ENCODE data around the gene TUB. TPM values are rescaled to one million over a fixed set of nuclear protein-coding genes. Genes with fewer than 3 reads are reported as not detected.

Gene TUB
- total and polyA plus RNA-seq, 2 donors (not counting 1 experiment from before 2014, with no cell fraction given) = 0.06 to 0.10 TPM

DNA sequence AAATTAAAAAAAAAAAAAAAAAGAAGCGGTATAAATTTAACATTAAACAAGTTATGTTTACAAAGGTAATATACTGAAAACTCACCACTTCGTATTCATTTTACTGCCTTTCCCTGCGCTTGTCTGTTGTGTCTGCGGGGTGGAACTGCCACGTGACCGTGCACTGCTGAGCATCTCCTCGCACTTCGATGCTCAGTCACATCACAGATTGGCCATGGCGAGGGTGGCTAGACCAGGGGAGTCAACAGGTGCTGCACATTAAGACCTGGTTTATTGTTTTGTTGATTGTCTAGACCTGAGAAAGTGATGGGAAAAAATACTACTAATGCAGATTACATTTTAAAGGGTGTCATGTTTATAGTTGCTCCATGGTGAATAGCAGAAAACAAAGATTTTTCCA lies 22.8 kb upstream of the TUB start:
- Histone ChIP-seq H3K9me3 (ENCODE audit: control extremely low read depth in 1 of 3, control insufficient read depth in 2 of 3, insufficient read depth in 1 of 3, low read length in 2 of 3) (no peaks in the 10 kb centered on the region), H3K36me3 (replicated peaks in 1 of 2; ENCODE audit: control extremely low read depth in 1 of 2, control insufficient read depth in 1 of 2, extremely low read depth in 1 of 2, insufficient read depth in 2 of 2, low read length in 1 of 2) (no peaks in the 10 kb centered on the region), H3K79me2 (ENCODE audit: control insufficient read depth, insufficient read depth, low read length) (no peaks in the 10 kb centered on the region), H3K4me2 (replicated peaks; ENCODE audit: low read depth, low read length, poor library complexity, severe bottlenecking) (no peak overlapping the region), H4K20me1 (ENCODE audit: control insufficient read depth, insufficient read depth, low read length, poor library complexity, severe bottlenecking) (no peaks in the 10 kb centered on the region), H2AFZ (ENCODE audit: insufficient read depth, low read depth, low read length, poor library complexity, severe bottlenecking) (no peak overlapping the region), H3K27me3 (replicated peaks in 1 of 4; ENCODE audit: control extremely low read depth in 1 of 4, control insufficient read depth in 3 of 4, insufficient read depth in 4 of 4, low read length in 3 of 4) (peaks cover 0 to 2% (median 0%) of the 10 kb centered on the region in 4 experiments), H3K9ac (ENCODE audit: low read length) (no peak overlapping the region), H3K4me1 (ENCODE audit: control insufficient read depth in 2 of 2, insufficient read depth in 2 of 2, low read length in 2 of 2) (no peaks in the 10 kb centered on the region), H3K27ac (ENCODE audit: low read length in 2 of 2) (no peak overlapping the region), H3K4me3 (ENCODE audit: control extremely low read depth in 1 of 5, extremely low read depth in 1 of 5, insufficient read depth in 1 of 5, low read depth in 2 of 5, low read length in 4 of 5) (no peak overlapping the region)
- no peak for DNase-seq
- POLR2A ChIA-PET = interaction anchor here (0.6 kb wide), 1 partner anchor 10 kb away, joined by 3 read pairs; no protein-coding TSS in a partner anchor
- Mint-ChIP-seq H3K27me3 (peaks cover 13% of the 10 kb centered on the region), H3K9me3 (ENCODE audit: insufficient read depth) (no peaks in the 10 kb centered on the region), H3K4me1 (no peaks in the 10 kb centered on the region), H3K27ac (no peak overlapping the region), H3K4me3 (no peak overlapping the region)
- no peak for ATAC-seq (ENCODE audit: low read depth)
- CTCF ChIA-PET = interaction anchor here (1.2 kb wide), 2 partner anchors 18 to 41 kb away, joined by 3 read pairs; no protein-coding TSS in a partner anchor
- TF ChIP-seq EZH2 (IDR thresholded peaks at IDR 0.05; ENCODE audit: borderline replicate concordance, insufficient read depth, low read depth, low read length, poor library complexity, severe bottlenecking) = no peak
- TF ChIP-seq, protein P1, sequence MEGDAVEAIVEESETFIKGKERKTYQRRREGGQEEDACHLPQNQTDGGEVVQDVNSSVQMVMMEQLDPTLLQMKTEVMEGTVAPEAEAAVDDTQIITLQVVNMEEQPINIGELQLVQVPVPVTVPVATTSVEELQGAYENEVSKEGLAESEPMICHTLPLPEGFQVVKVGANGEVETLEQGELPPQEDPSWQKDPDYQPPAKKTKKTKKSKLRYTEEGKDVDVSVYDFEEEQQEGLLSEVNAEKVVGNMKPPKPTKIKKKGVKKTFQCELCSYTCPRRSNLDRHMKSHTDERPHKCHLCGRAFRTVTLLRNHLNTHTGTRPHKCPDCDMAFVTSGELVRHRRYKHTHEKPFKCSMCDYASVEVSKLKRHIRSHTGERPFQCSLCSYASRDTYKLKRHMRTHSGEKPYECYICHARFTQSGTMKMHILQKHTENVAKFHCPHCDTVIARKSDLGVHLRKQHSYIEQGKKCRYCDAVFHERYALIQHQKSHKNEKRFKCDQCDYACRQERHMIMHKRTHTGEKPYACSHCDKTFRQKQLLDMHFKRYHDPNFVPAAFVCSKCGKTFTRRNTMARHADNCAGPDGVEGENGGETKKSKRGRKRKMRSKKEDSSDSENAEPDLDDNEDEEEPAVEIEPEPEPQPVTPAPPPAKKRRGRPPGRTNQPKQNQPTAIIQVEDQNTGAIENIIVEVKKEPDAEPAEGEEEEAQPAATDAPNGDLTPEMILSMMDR (IDR thresholded peaks at IDR 0.05) = no peak
- WGBS (ENCODE audit: insufficient coverage) = 100% methylated on average over 7 of the region's 9 CpGs
- intact Hi-C loops (cut with micrococcal nuclease) = no loop called here

DNA sequence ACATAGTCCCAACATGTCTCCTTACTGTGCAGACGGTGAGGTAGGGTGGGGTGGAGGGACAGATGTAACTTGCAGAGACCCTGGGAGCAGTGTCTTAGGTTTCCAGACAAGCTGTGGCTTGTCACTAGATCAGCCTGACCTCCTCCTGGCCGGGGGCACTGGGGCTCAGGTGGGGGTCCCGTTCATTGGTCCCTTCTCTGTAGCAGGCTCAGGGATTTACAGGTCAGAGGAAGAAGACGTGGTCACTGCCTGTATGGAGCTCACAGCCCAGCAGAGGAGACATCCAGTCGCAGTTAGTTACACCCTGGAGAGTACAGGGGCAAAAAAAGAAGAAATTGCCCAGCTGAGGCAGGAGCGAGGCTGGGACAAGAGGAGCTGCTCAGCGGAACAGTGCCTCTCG lies 22.0 kb upstream of the TUB start:
- DNase-seq = no peak

More for the DNA sequence above, 22.0 kb upstream of the TUB start:
- Mint-ChIP-seq H3K27me3 (peaks cover 13% of the 10 kb centered on the region), H3K9me3 (ENCODE audit: insufficient read depth) (no peaks in the 10 kb centered on the region), H3K4me1 (no peaks in the 10 kb centered on the region), H3K4me3 (no peak overlapping the region), H3K27ac (no peak overlapping the region)
- TF ChIP-seq, protein P1 (IDR thresholded peaks at IDR 0.05) = no peak
- no peak for TF ChIP-seq EZH2 (IDR thresholded peaks at IDR 0.05; ENCODE audit: borderline replicate concordance, insufficient read depth, low read depth, low read length, poor library complexity, severe bottlenecking)
- Histone ChIP-seq H3K36me3 (replicated peaks in 1 of 2; ENCODE audit: control extremely low read depth in 1 of 2, control insufficient read depth in 1 of 2, extremely low read depth in 1 of 2, insufficient read depth in 2 of 2, low read length in 1 of 2) (no peaks in the 10 kb centered on the region), H3K9ac (ENCODE audit: low read length) (no peak overlapping the region), H2AFZ (ENCODE audit: insufficient read depth, low read depth, low read length, poor library complexity, severe bottlenecking) (no peak overlapping the region), H3K9me3 (ENCODE audit: control extremely low read depth in 1 of 3, control insufficient read depth in 2 of 3, insufficient read depth in 1 of 3, low read length in 2 of 3) (no peaks in the 10 kb centered on the region), H4K20me1 (ENCODE audit: control insufficient read depth, insufficient read depth, low read length, poor library complexity, severe bottlenecking) (no peaks in the 10 kb centered on the region), H3K4me3 (ENCODE audit: control extremely low read depth in 1 of 5, extremely low read depth in 1 of 5, insufficient read depth in 1 of 5, low read depth in 2 of 5, low read length in 4 of 5) (no peak overlapping the region), H3K4me1 (ENCODE audit: control insufficient read depth in 2 of 2, insufficient read depth in 2 of 2, low read length in 2 of 2) (no peaks in the 10 kb centered on the region), H3K79me2 (ENCODE audit: control insufficient read depth, insufficient read depth, low read length) (no peaks in the 10 kb centered on the region), H3K27ac (ENCODE audit: low read length in 2 of 2) (no peak overlapping the region), H3K4me2 (replicated peaks; ENCODE audit: low read depth, low read length, poor library complexity, severe bottlenecking) (no peak overlapping the region), H3K27me3 (replicated peaks in 1 of 4; ENCODE audit: control extremely low read depth in 1 of 4, control insufficient read depth in 3 of 4, insufficient read depth in 4 of 4, low read length in 3 of 4) (peaks cover 0 to 2% (median 0%) of the 10 kb centered on the region in 4 experiments)
- ChIA-PET CTCF (interaction anchor here (1.2 kb wide), 2 partner anchors 18 to 40 kb away, joined by 3 read pairs; no protein-coding TSS in a partner anchor), POLR2A (interaction anchor here (0.6 kb wide), 1 partner anchor 11 kb away, joined by 3 read pairs; no protein-coding TSS in a partner anchor)
- 84% methylated on average over 8 of the region's 8 CpGs for WGBS (ENCODE audit: insufficient coverage)
- no peak for ATAC-seq (ENCODE audit: low read depth)
- intact Hi-C loops (cut with micrococcal nuclease) = no loop called here

Measured in B cell (primary cell).